Gastroesophageal sphincter (tissue), 3 donors: ENCODE data around the gene LIMCH1.
"Not testable (repeated sequence)": the region's sequence is repeated elsewhere in the genome, so short reads cannot be mapped to it uniquely, and the experiment has no call there.

ENCODE experiments used
- CTCF ChIP-seq, 4 experiments: fragments of 200-600 bp in 2 of 4; fragments of 450-650 bp in 2 of 4; sonication (generic) in 1 of 4; IDR thresholded peaks; one replicate each; pipeline ENCODE4 v1.5.1; 2017 to 2019; ENCODE audit warnings: antibody characterized with exemption in 4 of 4, mild to moderate bottlenecking in 2 of 4, moderate library complexity in 2 of 4
- POLR2A ChIP-seq, 2 donors: fragments of 450-650 bp; IDR thresholded peaks; one replicate each; pipeline ENCODE4 v1.6.1; 2017; ENCODE audit warnings: antibody characterized with exemption in 2 of 2, mild to moderate bottlenecking in 2 of 2, moderate library complexity in 1 of 2
- POLR2AphosphoS5 ChIP-seq: sonication (generic); formaldehyde crosslinking; IDR thresholded peaks from one replicate; pipeline ENCODE4 v1.6.1; 2017; ENCODE audit warnings: antibody characterized with exemption

GRCh38 chr4:41491081-41491576 is 46.8 kb upstream of the LIMCH1 start:
- TF ChIP-seq CTCF (IDR thresholded peaks at IDR 0.05); POLR2A (IDR thresholded peaks at IDR 0.05); POLR2AphosphoS5: not testable (repeated sequence)
